CD4-positive, CD25-positive, alpha-beta regulatory T cell (primary cell): ENCODE results near the gene RPN1. TPM values are rescaled to one million over a fixed set of nuclear protein-coding genes. Genes with fewer than 3 reads are reported as not detected.
"Not testable (repeated sequence)": the region's sequence is repeated elsewhere in the genome, so short reads cannot be mapped to it uniquely, and the experiment has no call there.

Experiments
- ATAC-seq, 2 donors: fragments of 150-1000 bp; cut with Tn5 transposase; one replicate each; pipeline ENCODE4 v1.10.0; 2021; ENCODE audit warnings: low read depth in 2 of 2, moderate number of reproducible peaks in 2 of 2, moderate library complexity in 1 of 2
- DNase-seq, 3 donors: peaks; one replicate each; pipeline versions ENCODE4 v3.0.0 to v3.0.0-alpha.2; 2012 to 2022; ENCODE audit warnings: mixed read lengths in 1 of 3
- H3K27ac ChIP-seq: one replicate; pipeline ENCODE4 v1.7.0; 2013; ENCODE audit warnings: mild to moderate bottlenecking, low read length; ENCODE audit not compliant: insufficient read depth, poor library complexity, severe bottlenecking
- H3K27me3 ChIP-seq: one replicate; pipeline ENCODE4 v1.7.0; 2013; ENCODE audit warnings: low read length; ENCODE audit not compliant: control insufficient read depth, insufficient read depth
- H3K36me3 ChIP-seq: one replicate; pipeline ENCODE4 v1.7.0; 2013; ENCODE audit warnings: mild to moderate bottlenecking, low read length, moderate library complexity; ENCODE audit not compliant: control insufficient read depth, insufficient read depth
- H3K4me1 ChIP-seq: 2 replicates; pipeline ENCODE4 v1.7.0; 2013; ENCODE audit warnings: mild to moderate bottlenecking, low read length; ENCODE audit not compliant: insufficient read depth, control insufficient read depth, poor library complexity, severe bottlenecking
- H3K4me3 ChIP-seq: one replicate; pipeline ENCODE4 v1.7.0; 2013; ENCODE audit warnings: low read depth, mild to moderate bottlenecking, low read length, moderate library complexity
- H3K9me3 ChIP-seq, 2 experiments: 1 replicate in 1 of 2; 2 replicates in 1 of 2; pipeline ENCODE4 v1.7.0; 2013; ENCODE audit warnings: low read length in 2 of 2, mild to moderate bottlenecking in 1 of 2, moderate library complexity in 1 of 2; ENCODE audit not compliant: control insufficient read depth in 2 of 2
- H3K27ac Mint-ChIP-seq, 3 donors: one replicate each; pipeline ENCODE4 v1.8.0; 2020 to 2022; ENCODE audit warnings: mild to moderate bottlenecking in 3 of 3, mixed read lengths in 3 of 3, moderate library complexity in 2 of 3
- H3K27me3 Mint-ChIP-seq: one replicate; pipeline ENCODE4 v1.8.0; 2022; ENCODE audit warnings: mild to moderate bottlenecking, mixed read lengths
- H3K36me3 Mint-ChIP-seq: one replicate; pipeline ENCODE4 v1.8.0; 2020; ENCODE audit warnings: mixed read lengths
- H3K4me1 Mint-ChIP-seq, 4 donors: one replicate each; pipeline ENCODE4 v1.8.0; 2020 to 2022; ENCODE audit warnings: mixed read lengths in 4 of 4, mild to moderate bottlenecking in 1 of 4
- H3K4me3 Mint-ChIP-seq, 4 donors: one replicate each; pipeline ENCODE4 v1.8.0; 2020 to 2022; ENCODE audit warnings: mild to moderate bottlenecking in 4 of 4, mixed read lengths in 4 of 4, moderate library complexity in 3 of 4
- H3K9me3 Mint-ChIP-seq, 7 donors: one replicate each; pipeline ENCODE4 v1.8.0; 2020 to 2022; ENCODE audit warnings: mixed read lengths in 7 of 7, mild to moderate bottlenecking in 3 of 7, moderate library complexity in 2 of 7
- polyA plus RNA-seq, 4 donors: library from polyadenylated mRNA; unstranded; fragments of 300-500 nt; fragmentation: Illumina TruSeq; gene quantifications; one replicate each; pipeline ENCODE4 v1.2.3, GENCODE V29; 2021
- total RNA-seq: library from RNA; stranded (reverse); gene quantifications from one replicate; pipeline ENCODE4 v1.2.3, GENCODE V29; 2022

The RPN1 gene
- total and polyA plus RNA-seq, 5 donors from 2014 or later: 94.4 to 283 (median 248) TPM

GRCh38 chr3:128683957-128684356 lies 33.3 kb upstream of the RPN1 start:
- Histone ChIP-seq H3K36me3 (no peaks in the 10 kb centered on the region), H3K27ac (no peak overlapping the region), H3K4me1 (peaks cover 28% of the 10 kb centered on the region), H3K4me3 (no peak overlapping the region), H3K27me3 (no peaks in the 10 kb centered on the region), H3K9me3 (no peaks in the 10 kb centered on the region)
- peaks cover 6% of the 10 kb centered on the region for H3K27me3 Mint-ChIP-seq
- H3K36me3 Mint-ChIP-seq: peaks cover 3% of the 10 kb centered on the region
- H3K9me3 Mint-ChIP-seq: no peaks in the 10 kb centered on the region
- peaks cover 9 to 54% (median 32%) of the 10 kb centered on the region in 4 donors for H3K4me1 Mint-ChIP-seq
- peak in 1 of 3 donors; percentile 47 for DNase-seq
- peak overlapping the region in 1 of 4 donors; percentile 74 for H3K4me3 Mint-ChIP-seq
- ATAC-seq: no peak
- no peak overlapping the region for H3K27ac Mint-ChIP-seq

GRCh38 chr3:128681369-128681829 lies 30.8 kb upstream of the RPN1 start:
- Histone ChIP-seq H3K27me3 (no peaks in the 10 kb centered on the region), H3K36me3 (no peaks in the 10 kb centered on the region), H3K9me3 (no peaks in the 10 kb centered on the region), H3K4me1 (peaks cover 28% of the 10 kb centered on the region), H3K4me3 (peak overlapping the region; percentile 96), H3K27ac (peak overlapping the region; percentile 93)
- no peaks in the 10 kb centered on the region for H3K9me3 Mint-ChIP-seq
- H3K27me3 Mint-ChIP-seq: peaks cover 5% of the 10 kb centered on the region
- H3K36me3 Mint-ChIP-seq: peaks cover 3% of the 10 kb centered on the region
- peak overlapping the region; percentile 96 to 99 (median 97) for H3K27ac Mint-ChIP-seq
- no peak for DNase-seq
- H3K4me1 Mint-ChIP-seq: peaks cover 9 to 58% (median 32%) of the 10 kb centered on the region in 4 donors
- no peak for ATAC-seq
- peak overlapping the region; percentile 92 to 99 (median 98) for H3K4me3 Mint-ChIP-seq

GRCh38 chr3:128680603-128681368 lies 30.2 kb upstream of the RPN1 start:
- Histone ChIP-seq H3K27ac (peak overlapping the region; percentile 93), H3K36me3 (no peaks in the 10 kb centered on the region), H3K4me3 (peak overlapping the region; percentile 96), H3K9me3 (no peaks in the 10 kb centered on the region), H3K27me3 (no peaks in the 10 kb centered on the region), H3K4me1 (peaks cover 28% of the 10 kb centered on the region)
- peak; percentile 91 to 93 for ATAC-seq
- peaks cover 5% of the 10 kb centered on the region for H3K27me3 Mint-ChIP-seq
- peak overlapping the region; percentile 96 to 99 (median 97) for H3K27ac Mint-ChIP-seq
- peak; percentile 94 to 97 (median 96) for DNase-seq
- no peaks in the 10 kb centered on the region for H3K9me3 Mint-ChIP-seq
- H3K4me1 Mint-ChIP-seq: peaks cover 9 to 53% (median 32%) of the 10 kb centered on the region in 4 donors
- peaks cover 3% of the 10 kb centered on the region for H3K36me3 Mint-ChIP-seq
- peak overlapping the region; percentile 92 to 99 (median 98) for H3K4me3 Mint-ChIP-seq

GRCh38 chr3:128679338-128679737 lies 28.7 kb upstream of the RPN1 start:
- Histone ChIP-seq H3K4me1 (peaks cover 21% of the 10 kb centered on the region), H3K27me3 (no peaks in the 10 kb centered on the region), H3K36me3 (no peaks in the 10 kb centered on the region), H3K9me3 (no peaks in the 10 kb centered on the region), H3K27ac (no peak overlapping the region), H3K4me3 (no peak overlapping the region)
- no peak for DNase-seq
- Mint-ChIP-seq H3K9me3 (no peaks in the 10 kb centered on the region), H3K36me3 (peaks cover 3% of the 10 kb centered on the region), H3K4me3 (peak overlapping the region; percentile 92 to 99 (median 98)), H3K27ac (peak overlapping the region; percentile 67 to 97 (median 96)), H3K4me1 (peaks cover 4 to 49% (median 25%) of the 10 kb centered on the region in 4 donors), H3K27me3 (peaks cover 5% of the 10 kb centered on the region)
- ATAC-seq: no peak

- not testable (repeated sequence) for H3K27ac Mint-ChIP-seq, H3K4me3 Mint-ChIP-seq
- peaks cover 12% of the 10 kb centered on the region for H3K27me3 Mint-ChIP-seq
Observed at GRCh38 chr3:128675802-128676201, 25.2 kb upstream of the RPN1 start.

GRCh38 chr3:128674161-128674784 lies 23.7 kb upstream of the RPN1 start:
- no peaks in the 10 kb centered on the region for H3K27me3 ChIP-seq
- H3K4me1 ChIP-seq: peaks cover 5% of the 10 kb centered on the region
- no peak overlapping the region for H3K4me3 ChIP-seq
- H3K27ac Mint-ChIP-seq: no peak overlapping the region
- no peak for DNase-seq
- no peak for ATAC-seq
- H3K36me3 Mint-ChIP-seq: peaks cover 7% of the 10 kb centered on the region
- no peaks in the 10 kb centered on the region for H3K9me3 ChIP-seq
- H3K4me1 Mint-ChIP-seq: peaks cover 0 to 17% (median 4%) of the 10 kb centered on the region in 4 donors
- H3K4me3 Mint-ChIP-seq: no peak overlapping the region
- no peaks in the 10 kb centered on the region for H3K9me3 Mint-ChIP-seq
- H3K27ac ChIP-seq: no peak overlapping the region
- peaks cover 7% of the 10 kb centered on the region for H3K27me3 Mint-ChIP-seq
- no peaks in the 10 kb centered on the region for H3K36me3 ChIP-seq

More at GRCh38 chr3:128675802-128676201, 25.2 kb upstream of the RPN1 start:
- ATAC-seq, H3K4me3 ChIP-seq, H3K4me1 ChIP-seq, H3K27me3 ChIP-seq, DNase-seq, H3K36me3 Mint-ChIP-seq, H3K9me3 Mint-ChIP-seq, H3K27ac ChIP-seq, H3K9me3 ChIP-seq, H3K36me3 ChIP-seq: not testable (repeated sequence)
- peaks cover 0 to 27% (median 13%) of the 10 kb centered on the region in 4 donors for H3K4me1 Mint-ChIP-seq

GRCh38 chr3:128667641-128668040 lies 17.0 kb upstream of the RPN1 start:
- Mint-ChIP-seq H3K4me1 (peaks cover 0 to 2% (median 0%) of the 10 kb centered on the region in 4 donors), H3K9me3 (no peaks in the 10 kb centered on the region), H3K27me3 (peaks cover 15% of the 10 kb centered on the region), H3K27ac (peak overlapping the region in 1 of 3 donors; percentile 8), H3K4me3 (no peak overlapping the region), H3K36me3 (peaks cover 7% of the 10 kb centered on the region)
- DNase-seq (no peak), ATAC-seq (no peak)
- no peaks in the 10 kb centered on the region for H3K4me1 ChIP-seq
- no peaks in the 10 kb centered on the region for H3K36me3 ChIP-seq
- H3K27me3 ChIP-seq: no peaks in the 10 kb centered on the region
- no peak overlapping the region for H3K27ac ChIP-seq
- no peaks in the 10 kb centered on the region for H3K9me3 ChIP-seq
- H3K4me3 ChIP-seq: no peak overlapping the region
